Activated CD4-positive, alpha-beta T cell treated with anti-CD3 and anti-CD28 coated beads for 36 hours (primary cell): ENCODE measurements around the gene APOA1. TPM values are rescaled to one million over a fixed set of nuclear protein-coding genes. Genes with fewer than 3 reads are reported as not detected.

ENCODE experiments used
- ATAC-seq: fragments of 200-7000 bp; cut with Tn5 transposase; one replicate; pipeline ENCODE4 v1.10.0; 2021; ENCODE audit warnings: mild to moderate bottlenecking, moderate library complexity
- CTCF ChIA-PET: fragments of 350-600 bp; sonication (Branson Sonifier 250); formaldehyde crosslinking; loops from one replicate; lab custom pipeline; 2021; ENCODE audit warnings: antibody characterized with exemption; lab: Charles Lee
- POLR2A ChIA-PET: fragments of 350-600 bp; sonication (Branson Sonifier 250); formaldehyde crosslinking; loops from one replicate; lab custom pipeline; 2021; ENCODE audit warnings: antibody characterized with exemption, inconsistent platforms; lab: Charles Lee
- DNase-seq: peaks from one replicate; pipeline ENCODE4 v3.0.0-alpha.2; 2020
- H3K27ac Mint-ChIP-seq: one replicate; pipeline ENCODE4 v1.8.0; 2021; ENCODE audit warnings: mixed read lengths
- H3K27me3 Mint-ChIP-seq: one replicate; pipeline ENCODE4 v1.8.0; 2021; ENCODE audit warnings: mixed read lengths
- H3K36me3 Mint-ChIP-seq: one replicate; pipeline ENCODE4 v1.8.0; 2021; ENCODE audit warnings: low read depth, mixed read lengths
- H3K4me1 Mint-ChIP-seq: one replicate; pipeline ENCODE4 v1.8.0; 2021; ENCODE audit warnings: mixed read lengths
- H3K4me3 Mint-ChIP-seq: one replicate; pipeline ENCODE4 v1.8.0; 2021; ENCODE audit warnings: mild to moderate bottlenecking, moderate library complexity, mixed read lengths
- H3K9me3 Mint-ChIP-seq: one replicate; pipeline ENCODE4 v1.8.0; 2021; ENCODE audit warnings: low read depth, mixed read lengths
- intact Hi-C, 2 experiments: fragments of 100-400 bp; cut with DNase I in 1 of 2; cut with micrococcal nuclease in 1 of 2; formaldehyde crosslinking; loops; one replicate each; pipeline versions ENCODE4 v1.14.2 to v1.15.1; 2022 to 2024; cut with DNase I, micrococcal nuclease
- total RNA-seq, 2 experiments: library from RNA; stranded (reverse); gene quantifications; one replicate each; pipeline ENCODE4 v1.2.3, GENCODE V29; 2021

Gene APOA1
- not detected for total RNA-seq

DNA sequence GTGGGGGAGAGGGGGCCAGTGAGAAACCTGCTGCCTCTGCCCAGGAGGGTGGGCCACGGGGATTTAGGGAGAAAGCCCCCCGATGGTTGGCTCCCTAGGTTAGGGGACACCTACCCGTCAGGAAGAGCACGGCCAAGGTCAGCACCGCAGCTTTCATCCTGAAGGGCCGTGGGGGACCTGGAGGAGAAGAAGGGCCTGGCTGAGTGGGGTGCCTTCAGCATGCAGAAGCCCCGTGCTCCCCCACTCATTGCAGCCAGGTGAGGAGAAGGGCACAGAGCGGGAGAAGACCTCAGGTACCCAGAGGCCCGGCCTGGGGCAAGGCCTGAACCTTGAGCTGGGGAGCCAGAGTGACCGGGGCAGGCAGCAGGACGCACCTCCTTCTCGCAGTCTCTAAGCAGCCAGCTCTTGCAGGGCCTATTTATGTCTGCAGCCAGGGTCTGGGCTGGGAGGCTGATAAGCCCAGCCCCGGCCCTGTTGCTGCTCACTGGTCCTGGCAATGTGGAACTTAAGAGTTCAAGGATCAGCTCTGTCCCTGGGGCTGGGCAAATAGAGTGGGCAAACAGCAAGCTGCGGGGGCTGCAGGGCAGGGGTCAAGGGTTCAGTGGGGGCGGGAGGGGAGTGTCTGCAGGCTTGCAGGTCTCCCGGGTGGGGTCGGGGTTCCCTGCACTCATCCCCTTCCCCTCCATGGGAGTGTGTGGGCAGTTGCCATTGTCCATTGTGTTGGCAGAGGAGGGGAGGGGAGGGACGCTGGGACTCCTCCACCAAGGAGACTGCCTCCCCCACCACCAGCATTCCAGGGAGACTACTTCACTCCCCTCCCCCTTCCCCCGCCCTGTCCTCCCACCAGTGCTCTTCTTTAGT, at the start of gene APOA1:
TSS of gene APOA1 (minus strand) at position 392 of the 861 bp plus-strand sequence. CDS start at position 157, 235 bp downstream.
- DNase-seq (no peak), ATAC-seq (no peak)
- Mint-ChIP-seq H3K27me3 (peaks cover 3% of the 10 kb centered on the region), H3K9me3 (no peaks in the 10 kb centered on the region), H3K36me3 (no peaks in the 10 kb centered on the region), H3K4me1 (peaks cover 11% of the 10 kb centered on the region), H3K27ac (no peak within 1 kb of the TSS), H3K4me3 (no peak within 1 kb of the TSS)
- ChIA-PET CTCF (interaction anchor here (0.7 to 5.7 kb wide), 8 partner anchors 10 to 296 kb away, joined by 3 to 89 read pairs (median 10); partner anchors contain the start of genes APOA5 and ZPR1), POLR2A (no interaction called here)
- intact Hi-C loops = loop anchor here in 1 of 2 experiments (5.0 kb wide), 1 partner anchor 105 kb away; no protein-coding TSS in a partner anchor

GRCh38 chr11:116885951-116886655, 48.7 kb upstream of the APOA1 start:
- no peak for DNase-seq
- ChIA-PET CTCF (interaction anchor here (0.6 to 1.1 kb wide), 2 partner anchors 225 to 260 kb away, joined by 3 read pairs; no protein-coding TSS in a partner anchor), POLR2A (no interaction called here)
- Mint-ChIP-seq H3K9me3 (no peaks in the 10 kb centered on the region), H3K27me3 (no peaks in the 10 kb centered on the region), H3K27ac (no peak overlapping the region), H3K4me1 (peaks cover 25% of the 10 kb centered on the region), H3K4me3 (no peak overlapping the region), H3K36me3 (peaks cover 6% of the 10 kb centered on the region)
- ATAC-seq = no peak
- intact Hi-C loops = no loop called here

- peaks cover 4% of the 10 kb centered on the region for H3K36me3 Mint-ChIP-seq
- intact Hi-C loops = loop anchor here (1.0 to 5.0 kb wide), 4 partner anchors 30 to 216 kb away; partner anchors contain the start of gene SIK3 (in 1 of the 2)
- H3K27me3 Mint-ChIP-seq = no peaks in the 10 kb centered on the region
- ATAC-seq = peak; percentile 92
- H3K27ac Mint-ChIP-seq = no peak overlapping the region
- peaks cover 22% of the 10 kb centered on the region for H3K4me1 Mint-ChIP-seq
- H3K9me3 Mint-ChIP-seq = no peaks in the 10 kb centered on the region
- ChIA-PET CTCF (interaction anchor here (0.8 to 3.8 kb wide), 6 partner anchors 9 to 223 kb away, joined by 3 to 43 read pairs (median 4); no protein-coding TSS in a partner anchor), POLR2A (interaction anchor here (1.5 kb wide), 1 partner anchor 29 kb away, joined by 3 read pairs; no protein-coding TSS in a partner anchor)
- DNase-seq = peak; percentile 30
- H3K4me3 Mint-ChIP-seq = no peak overlapping the region
Observed at GRCh38 chr11:116882386-116882785, 45.0 kb upstream of the APOA1 start.

DNA sequence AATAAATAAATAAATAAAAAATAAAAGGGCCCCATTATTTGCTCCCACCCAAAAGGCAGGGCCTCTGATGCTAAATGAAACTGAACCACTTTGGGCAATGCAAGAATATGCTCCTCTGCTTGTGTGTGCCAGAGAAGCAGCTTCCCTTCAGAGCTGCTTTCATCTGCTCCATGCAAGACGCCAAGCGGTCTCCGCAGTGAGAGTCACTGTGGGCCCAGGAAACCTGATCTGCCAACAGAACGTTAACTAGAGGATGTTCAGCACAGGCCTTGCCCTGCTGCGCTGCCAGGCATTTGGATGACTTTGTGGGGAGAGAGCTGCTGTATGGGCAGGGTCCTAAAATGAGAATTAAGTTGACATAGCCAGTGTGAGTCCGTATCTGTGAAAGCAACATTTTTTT, 43.7 kb upstream of the APOA1 start:
- Mint-ChIP-seq H3K27ac (no peak overlapping the region), H3K27me3 (no peaks in the 10 kb centered on the region), H3K4me3 (no peak overlapping the region), H3K36me3 (peaks cover 2% of the 10 kb centered on the region), H3K9me3 (no peaks in the 10 kb centered on the region), H3K4me1 (peaks cover 22% of the 10 kb centered on the region)
- ATAC-seq = no peak
- no peak for DNase-seq
- intact Hi-C loops = loop anchor here in 1 of 2 experiments (5.0 kb wide), 1 partner anchor 141 kb away; no protein-coding TSS in a partner anchor
- CTCF ChIA-PET = interaction anchor here (0.7 to 3.8 kb wide), 17 partner anchors 8 to 346 kb away, joined by 3 to 43 read pairs (median 5); partner anchors contain the start of gene APOA5
- POLR2A ChIA-PET = no interaction called here

- Mint-ChIP-seq H3K4me3 (no peak overlapping the region), H3K36me3 (peaks cover 5% of the 10 kb centered on the region), H3K27me3 (no peaks in the 10 kb centered on the region), H3K9me3 (no peaks in the 10 kb centered on the region), H3K4me1 (peaks cover 22% of the 10 kb centered on the region), H3K27ac (no peak overlapping the region)
- ATAC-seq (peak; percentile 65), DNase-seq (no peak)
- intact Hi-C loops = loop anchor here (1.0 to 5.0 kb wide), 3 partner anchors 142 to 346 kb away; no protein-coding TSS in a partner anchor
- ChIA-PET POLR2A (interaction anchor here (0.6 kb wide), 1 partner anchor 131 kb away, joined by 4 read pairs; no protein-coding TSS in a partner anchor), CTCF (interaction anchor here (0.6 to 3.8 kb wide), 25 partner anchors 9 to 766 kb away, joined by 3 to 43 read pairs (median 4); partner anchors contain the start of genes APOA5 and SIK3)
Observed at GRCh38 chr11:116879800-116880625, 42.6 kb upstream of the APOA1 start.

- peaks cover 13% of the 10 kb centered on the region for H3K4me1 Mint-ChIP-seq
- ChIA-PET CTCF (interaction anchor here (1.2 kb wide), 1 partner anchor 15 kb away, joined by 3 read pairs; no protein-coding TSS in a partner anchor), POLR2A (no interaction called here)
- no peaks in the 10 kb centered on the region for H3K27me3 Mint-ChIP-seq
- H3K36me3 Mint-ChIP-seq = peaks cover 14% of the 10 kb centered on the region
- no peak overlapping the region for H3K4me3 Mint-ChIP-seq
- no peaks in the 10 kb centered on the region for H3K9me3 Mint-ChIP-seq
- no peak for ATAC-seq
- no peak for DNase-seq
- intact Hi-C loops = no loop called here
- no peak overlapping the region for H3K27ac Mint-ChIP-seq
Observed at GRCh38 chr11:116876656-116877055, 39.2 kb upstream of the APOA1 start.

GRCh38 chr11:116875194-116875593, 37.8 kb upstream of the APOA1 start:
- no peak for DNase-seq
- Mint-ChIP-seq H3K9me3 (no peaks in the 10 kb centered on the region), H3K36me3 (peaks cover 22% of the 10 kb centered on the region), H3K27ac (no peak overlapping the region), H3K27me3 (no peaks in the 10 kb centered on the region), H3K4me1 (peaks cover 5% of the 10 kb centered on the region), H3K4me3 (no peak overlapping the region)
- POLR2A ChIA-PET = no interaction called here
- CTCF ChIA-PET = interaction anchor here (2.3 kb wide), 1 partner anchor 230 kb away, joined by 10 read pairs; no protein-coding TSS in a partner anchor
- ATAC-seq = no peak
- intact Hi-C loops = no loop called here

DNA sequence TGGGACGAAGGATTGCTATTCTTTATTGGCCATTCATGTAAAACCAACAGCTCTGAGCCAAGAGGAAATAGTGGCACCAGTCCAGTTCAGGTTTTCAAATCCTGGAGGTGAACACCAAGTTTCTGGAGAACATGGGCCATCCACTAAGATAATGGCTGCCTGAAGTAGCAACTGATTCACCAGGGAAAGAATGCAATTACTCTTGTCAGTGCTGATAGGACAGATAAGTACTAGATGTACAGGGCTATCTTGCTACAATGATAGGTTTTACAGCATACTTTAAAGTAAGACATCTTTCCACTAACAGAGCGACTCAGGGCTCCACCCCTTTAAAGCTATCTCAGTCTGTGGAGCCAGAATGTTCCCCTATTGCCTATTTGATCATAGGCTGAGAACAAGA, 36.8 kb upstream of the APOA1 start:
- DNase-seq (no peak), ATAC-seq (no peak)
- Mint-ChIP-seq H3K36me3 (peaks cover 27% of the 10 kb centered on the region), H3K27me3 (no peaks in the 10 kb centered on the region), H3K4me3 (no peak overlapping the region), H3K4me1 (peaks cover 6% of the 10 kb centered on the region), H3K9me3 (no peaks in the 10 kb centered on the region), H3K27ac (peak overlapping the region; percentile 20)
- CTCF ChIA-PET = interaction anchor here (0.7 to 2.3 kb wide), 2 partner anchors 8 to 231 kb away, joined by 3 to 10 read pairs; no protein-coding TSS in a partner anchor
- POLR2A ChIA-PET = no interaction called here
- intact Hi-C loops = no loop called here

DNA sequence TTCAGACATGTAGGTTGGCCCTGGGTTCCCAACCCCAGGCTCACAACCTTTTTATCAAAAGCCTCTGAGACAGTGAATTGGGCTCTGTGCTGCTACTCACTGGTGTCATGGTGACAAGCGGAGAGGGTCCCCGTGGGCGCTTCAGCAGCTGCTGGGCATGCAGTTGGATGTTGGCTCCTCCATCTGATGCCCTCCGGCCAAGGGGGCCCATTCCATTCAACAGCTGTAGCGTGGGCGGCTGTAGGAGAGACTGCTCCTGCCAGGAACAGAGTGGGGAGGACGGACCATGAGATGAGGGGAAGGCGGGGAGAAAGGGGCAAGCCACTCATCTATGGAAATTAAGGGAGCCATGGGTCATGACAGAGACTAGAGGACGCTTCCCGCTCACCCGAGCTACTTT, 36.0 kb upstream of the APOA1 start:
- CTCF ChIA-PET = interaction anchor here (0.5 to 2.3 kb wide), 3 partner anchors 9 to 232 kb away, joined by 3 to 10 read pairs (median 3); no protein-coding TSS in a partner anchor
- DNase-seq (no peak), ATAC-seq (no peak)
- peaks cover 6% of the 10 kb centered on the region for H3K4me1 Mint-ChIP-seq
- POLR2A ChIA-PET = no interaction called here
- H3K4me3 Mint-ChIP-seq = no peak overlapping the region
- H3K27me3 Mint-ChIP-seq = no peaks in the 10 kb centered on the region
- peaks cover 27% of the 10 kb centered on the region for H3K36me3 Mint-ChIP-seq
- no peaks in the 10 kb centered on the region for H3K9me3 Mint-ChIP-seq
- no peak overlapping the region for H3K27ac Mint-ChIP-seq
- intact Hi-C loops = no loop called here

DNA sequence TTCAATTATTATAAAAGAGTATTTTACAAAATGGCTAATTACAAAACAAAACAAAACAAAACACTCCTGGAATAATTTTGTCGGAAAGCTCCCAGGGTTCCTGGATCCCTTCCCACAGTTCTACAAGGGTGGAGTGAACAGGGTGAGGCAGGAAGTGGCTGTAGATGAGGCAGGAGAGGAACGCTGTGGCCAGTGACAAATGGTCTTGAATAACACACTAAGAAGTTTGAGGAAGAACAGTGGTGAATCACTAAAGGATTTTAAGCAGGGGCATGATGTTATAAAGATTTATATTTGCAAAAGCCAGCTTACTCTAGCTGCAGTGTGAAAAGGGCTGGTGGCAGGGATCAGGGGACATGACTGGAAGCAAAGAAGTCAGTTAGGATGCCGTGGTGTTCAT, 33.8 kb upstream of the APOA1 start:
- no peak overlapping the region for H3K4me3 Mint-ChIP-seq
- peaks cover 6% of the 10 kb centered on the region for H3K4me1 Mint-ChIP-seq
- no peak overlapping the region for H3K27ac Mint-ChIP-seq
- ATAC-seq = no peak
- H3K9me3 Mint-ChIP-seq = no peaks in the 10 kb centered on the region
- CTCF ChIA-PET = interaction anchor here (0.7 kb wide), 1 partner anchor 9 kb away, joined by 3 read pairs; no protein-coding TSS in a partner anchor
- H3K36me3 Mint-ChIP-seq = peaks cover 36% of the 10 kb centered on the region
- no peaks in the 10 kb centered on the region for H3K27me3 Mint-ChIP-seq
- no peak for DNase-seq
- intact Hi-C loops = no loop called here
- POLR2A ChIA-PET = no interaction called here
